Fibroblast of lung (primary cell): ENCODE data around the gene PRR7.

Experiments
- CTCF ChIP-seq, 2 donors: IDR thresholded peaks in 1 of 2; conservative IDR thresholded peaks in 1 of 2; 1 replicate in 1 of 2; 2 replicates in 1 of 2; pipeline ENCODE4 v1.5.1; 2011 to 2012; ENCODE audit warnings: low read length in 2 of 2, control low read depth in 1 of 2, inconsistent platforms in 1 of 2, low read depth in 1 of 2, mild to moderate bottlenecking in 1 of 2
- EZH2 ChIP-seq: IDR thresholded peaks from 2 replicates; pipeline ENCODE4 v1.5.1; 2012; ENCODE audit warnings: low read length, control low read depth, mild to moderate bottlenecking; ENCODE audit errors: missing control alignments

DNA sequence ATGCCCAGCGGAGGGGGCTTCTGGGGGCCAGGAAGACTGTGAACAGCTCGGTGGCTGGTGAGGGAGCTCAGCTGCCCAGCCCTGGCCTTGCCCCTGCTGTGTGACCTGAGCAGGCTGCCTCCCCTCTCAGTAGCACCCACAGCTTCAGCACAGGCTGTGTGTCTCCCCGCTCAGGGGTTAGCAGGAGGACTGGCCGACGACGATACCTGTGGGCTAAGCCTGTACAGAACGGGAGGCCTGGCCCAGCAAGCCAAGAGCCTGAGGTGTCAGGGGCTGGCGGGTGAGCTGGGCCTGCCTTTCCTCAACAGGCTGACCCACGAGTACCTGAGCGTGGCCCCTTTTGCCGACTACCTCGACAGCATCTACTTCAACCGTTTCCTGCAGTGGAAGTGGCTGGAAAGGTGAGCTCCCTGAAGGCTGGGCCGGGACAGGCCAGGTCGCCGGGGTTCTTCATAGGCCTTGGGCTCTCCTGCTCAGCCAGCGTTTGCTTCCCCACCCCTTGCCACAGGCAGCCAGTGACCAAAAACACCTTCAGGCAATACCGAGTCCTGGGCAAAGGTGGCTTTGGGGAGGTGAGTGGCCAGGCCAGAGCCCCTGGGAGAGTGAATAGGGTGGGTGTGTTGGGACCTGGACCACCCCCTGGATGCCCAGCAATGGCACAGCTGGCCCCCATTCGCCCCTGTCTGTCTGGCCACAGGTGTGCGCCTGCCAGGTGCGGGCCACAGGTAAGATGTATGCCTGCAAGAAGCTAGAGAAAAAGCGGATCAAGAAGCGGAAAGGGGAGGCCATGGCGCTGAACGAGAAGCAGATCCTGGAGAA lies 13.6 kb upstream of the PRR7 start:
- TF ChIP-seq CTCF (conservative IDR thresholded peaks at IDR 0.05 in 1 of 2, IDR thresholded peaks at IDR 0.05 in 1 of 2; ENCODE audit: low read depth in 1 of 2, low read length in 2 of 2) (no peak), EZH2 (no peak)
